NCI-H187 (cell line): Measurements from ENCODE around the gene PBLD.

Experiments used
- DNase-seq, 2 experiments: peaks; one replicate each; lab custom pipeline; 2025; lab: John Stamatoyannopoulos, UW

The PBLD gene

GRCh38 chr10:68233046-68233445 lies 99.7 kb downstream of the PBLD start:
- DNase-seq: no peak
